HCT116 (cell line): ENCODE data around the gene HIVEP3.

ENCODE experiments used
- POLR2A ChIP-seq: IDR thresholded peaks from 2 replicates; pipeline ENCODE4 v1.7.0; 2011; ENCODE audit warnings: borderline replicate concordance; ENCODE audit not compliant: insufficient read depth, insufficient read length; ENCODE audit errors: extremely low read depth
- POLR2AphosphoS5 ChIP-seq: IDR thresholded peaks from 2 replicates; pipeline ENCODE4 v1.6.1; 2011; ENCODE audit warnings: mild to moderate bottlenecking, low read depth, low read length, moderate library complexity
- SP1 ChIP-seq: IDR thresholded peaks from 2 replicates; pipeline ENCODE4 v1.6.1; 2012; ENCODE audit warnings: low read depth
- TCF7L2 ChIP-seq: IDR thresholded peaks from 2 replicates; pipeline ENCODE4 v1.7.0; 2011; ENCODE audit warnings: borderline replicate concordance, inconsistent platforms; ENCODE audit not compliant: insufficient read depth, insufficient read length; ENCODE audit errors: extremely low read depth
- TF ChIP-seq, protein P1 (sequence below), 3 experiments: fragments of 200-600 bp in 1 of 3; sonication (generic) in 1 of 3; IDR thresholded peaks in 2 of 3; conservative IDR thresholded peaks in 1 of 3; 2 replicates each; pipeline ENCODE4 v1.5.1; 2012 to 2017; ENCODE audit warnings: low read depth in 2 of 3, low read length in 2 of 3, antibody characterized with exemption in 1 of 3, borderline replicate concordance in 1 of 3, control low read depth in 1 of 3, mild to moderate bottlenecking in 1 of 3, mixed read lengths in 1 of 3, mixed run types in 1 of 3, moderate library complexity in 1 of 3; ENCODE audit not compliant: insufficient read depth in 1 of 3
- TF ChIP-seq, protein P2 (sequence below): IDR thresholded peaks from 2 replicates; pipeline ENCODE4 v1.6.1; 2012; ENCODE audit warnings: low read depth

DNA sequence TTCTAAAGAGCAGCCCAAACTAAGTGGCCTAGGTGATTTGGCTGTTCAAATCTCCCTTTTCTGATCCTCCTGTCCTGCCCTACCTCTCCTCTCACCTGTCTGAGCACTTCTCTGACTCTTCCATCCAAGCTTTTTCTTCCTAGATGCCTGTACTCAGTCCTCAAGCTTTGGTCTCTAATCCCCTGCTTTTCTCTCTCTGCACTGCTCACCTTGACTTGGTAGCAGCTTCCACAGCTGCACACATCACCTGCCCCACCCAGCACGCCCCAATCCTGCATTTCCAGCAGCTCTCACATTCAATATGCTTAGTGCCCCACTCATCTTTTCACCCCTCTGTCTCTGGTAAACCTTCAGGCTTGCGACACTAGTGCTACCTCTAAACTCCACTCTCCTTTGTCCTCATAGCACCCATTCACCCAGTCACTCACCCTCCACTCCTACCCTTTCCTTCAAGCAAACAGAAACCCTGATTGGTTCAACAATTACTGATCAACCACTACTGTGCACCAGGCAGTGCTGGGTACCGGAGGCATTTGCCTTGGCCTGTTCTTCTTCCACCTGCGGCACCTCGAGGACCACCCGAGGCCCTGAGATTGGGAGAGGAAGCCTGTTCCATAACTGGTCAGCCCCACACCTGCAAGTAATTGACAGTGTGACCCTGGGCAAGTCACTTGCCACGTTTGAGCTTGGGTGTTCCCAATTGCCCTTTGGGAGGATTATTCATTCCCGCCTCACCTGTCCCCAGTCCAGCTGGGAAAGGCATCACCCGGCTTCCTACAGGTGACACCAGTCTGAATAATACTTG lies 298.2 kb downstream of the HIVEP3 start:
- TF ChIP-seq, protein P1, sequence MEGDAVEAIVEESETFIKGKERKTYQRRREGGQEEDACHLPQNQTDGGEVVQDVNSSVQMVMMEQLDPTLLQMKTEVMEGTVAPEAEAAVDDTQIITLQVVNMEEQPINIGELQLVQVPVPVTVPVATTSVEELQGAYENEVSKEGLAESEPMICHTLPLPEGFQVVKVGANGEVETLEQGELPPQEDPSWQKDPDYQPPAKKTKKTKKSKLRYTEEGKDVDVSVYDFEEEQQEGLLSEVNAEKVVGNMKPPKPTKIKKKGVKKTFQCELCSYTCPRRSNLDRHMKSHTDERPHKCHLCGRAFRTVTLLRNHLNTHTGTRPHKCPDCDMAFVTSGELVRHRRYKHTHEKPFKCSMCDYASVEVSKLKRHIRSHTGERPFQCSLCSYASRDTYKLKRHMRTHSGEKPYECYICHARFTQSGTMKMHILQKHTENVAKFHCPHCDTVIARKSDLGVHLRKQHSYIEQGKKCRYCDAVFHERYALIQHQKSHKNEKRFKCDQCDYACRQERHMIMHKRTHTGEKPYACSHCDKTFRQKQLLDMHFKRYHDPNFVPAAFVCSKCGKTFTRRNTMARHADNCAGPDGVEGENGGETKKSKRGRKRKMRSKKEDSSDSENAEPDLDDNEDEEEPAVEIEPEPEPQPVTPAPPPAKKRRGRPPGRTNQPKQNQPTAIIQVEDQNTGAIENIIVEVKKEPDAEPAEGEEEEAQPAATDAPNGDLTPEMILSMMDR (IDR thresholded peaks at IDR 0.05 in 2 of 3, conservative IDR thresholded peaks at IDR 0.05 in 1 of 3; ENCODE audit: borderline replicate concordance in 1 of 3, insufficient read depth in 1 of 3, low read depth in 2 of 3, low read length in 2 of 3): no peak
- TF ChIP-seq, protein P2, sequence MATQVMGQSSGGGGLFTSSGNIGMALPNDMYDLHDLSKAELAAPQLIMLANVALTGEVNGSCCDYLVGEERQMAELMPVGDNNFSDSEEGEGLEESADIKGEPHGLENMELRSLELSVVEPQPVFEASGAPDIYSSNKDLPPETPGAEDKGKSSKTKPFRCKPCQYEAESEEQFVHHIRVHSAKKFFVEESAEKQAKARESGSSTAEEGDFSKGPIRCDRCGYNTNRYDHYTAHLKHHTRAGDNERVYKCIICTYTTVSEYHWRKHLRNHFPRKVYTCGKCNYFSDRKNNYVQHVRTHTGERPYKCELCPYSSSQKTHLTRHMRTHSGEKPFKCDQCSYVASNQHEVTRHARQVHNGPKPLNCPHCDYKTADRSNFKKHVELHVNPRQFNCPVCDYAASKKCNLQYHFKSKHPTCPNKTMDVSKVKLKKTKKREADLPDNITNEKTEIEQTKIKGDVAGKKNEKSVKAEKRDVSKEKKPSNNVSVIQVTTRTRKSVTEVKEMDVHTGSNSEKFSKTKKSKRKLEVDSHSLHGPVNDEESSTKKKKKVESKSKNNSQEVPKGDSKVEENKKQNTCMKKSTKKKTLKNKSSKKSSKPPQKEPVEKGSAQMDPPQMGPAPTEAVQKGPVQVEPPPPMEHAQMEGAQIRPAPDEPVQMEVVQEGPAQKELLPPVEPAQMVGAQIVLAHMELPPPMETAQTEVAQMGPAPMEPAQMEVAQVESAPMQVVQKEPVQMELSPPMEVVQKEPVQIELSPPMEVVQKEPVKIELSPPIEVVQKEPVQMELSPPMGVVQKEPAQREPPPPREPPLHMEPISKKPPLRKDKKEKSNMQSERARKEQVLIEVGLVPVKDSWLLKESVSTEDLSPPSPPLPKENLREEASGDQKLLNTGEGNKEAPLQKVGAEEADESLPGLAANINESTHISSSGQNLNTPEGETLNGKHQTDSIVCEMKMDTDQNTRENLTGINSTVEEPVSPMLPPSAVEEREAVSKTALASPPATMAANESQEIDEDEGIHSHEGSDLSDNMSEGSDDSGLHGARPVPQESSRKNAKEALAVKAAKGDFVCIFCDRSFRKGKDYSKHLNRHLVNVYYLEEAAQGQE: no peak
- TF ChIP-seq SP1 (no peak), POLR2AphosphoS5 (no peak), TCF7L2 (no peak), POLR2A (no peak)
